PC-3 (cell line): ENCODE data around the gene SDCBP2. TPM values are rescaled to one million over a fixed set of nuclear protein-coding genes. Genes with fewer than 3 reads are reported as not detected.

Experiments used
- ATAC-seq: fragments of 200-7000 bp; cut with Tn5 transposase; 2 replicates; pipeline ENCODE4 v1.9.1; 2020; ENCODE audit warnings: mild to moderate bottlenecking, moderate library complexity
- BruUV-seq: library from RNA; stranded (reverse); fragments of 400-500 nt; replicated peaks from 2 replicates; lab custom pipeline; 2021; lab: Mats Ljungman, UMichigan
- CTCF ChIA-PET: fragments of 300-600 bp; sonication (Branson Sonifier 250); formaldehyde crosslinking; loops from one replicate; lab custom pipeline; 2022; ENCODE audit warnings: antibody characterized with exemption; lab: Charles Lee
- POLR2A ChIA-PET: fragments of 300-600 bp; sonication (Branson Sonifier 250); formaldehyde crosslinking; loops from one replicate; lab custom pipeline; 2022; ENCODE audit warnings: antibody characterized with exemption; ENCODE audit not compliant: unreplicated experiment; lab: Charles Lee
- DNase-seq: peaks from one replicate; pipeline ENCODE4 v3.0.0-alpha.2; 2015
- H2AFZ ChIP-seq: fragments of 300-600 bp; sonication (generic); 2 replicates; pipeline ENCODE4 v1.6.0; 2016; ENCODE audit warnings: antibody characterized with exemption, low read length
- H3F3A ChIP-seq: fragments of 300-600 bp; sonication (generic); one replicate; pipeline ENCODE4 v1.6.0; 2017; ENCODE audit warnings: antibody characterized with exemption, low read length, control low read depth, mild to moderate bottlenecking; ENCODE audit not compliant: unreplicated experiment
- H3K27ac ChIP-seq: fragments of 300-600 bp; sonication (generic); 2 replicates; pipeline ENCODE4 v1.5.1; 2016; ENCODE audit warnings: mild to moderate bottlenecking, low read length
- H3K27me3 ChIP-seq: fragments of 300-600 bp; sonication (generic); 2 replicates; pipeline ENCODE4 v1.6.1; 2016; ENCODE audit warnings: low read length, mixed read lengths
- H3K36me3 ChIP-seq: fragments of 300-600 bp; sonication (generic); 2 replicates; pipeline ENCODE4 v1.6.1; 2016; ENCODE audit warnings: low read depth, mixed run types, low read length, mixed read lengths
- H3K4me1 ChIP-seq: fragments of 300-600 bp; sonication (generic); 2 replicates; pipeline ENCODE4 v1.5.1; 2016; ENCODE audit warnings: low read length; ENCODE audit not compliant: insufficient read depth
- H3K4me2 ChIP-seq: fragments of 300-600 bp; sonication (generic); 2 replicates; pipeline ENCODE4 v1.6.0; 2016; ENCODE audit warnings: low read length
- H3K4me3 ChIP-seq: fragments of 300-600 bp; sonication (generic); 2 replicates; pipeline ENCODE4 v1.5.1; 2016; ENCODE audit warnings: mild to moderate bottlenecking, low read length, mixed read lengths
- H3K79me2 ChIP-seq: fragments of 300-600 bp; sonication (generic); 2 replicates; pipeline ENCODE4 v1.6.1; 2017; ENCODE audit warnings: low read length, mixed read lengths
- H3K9ac ChIP-seq: fragments of 300-600 bp; sonication (generic); 2 replicates; pipeline ENCODE4 v1.6.0; 2016; ENCODE audit warnings: mild to moderate bottlenecking, low read length
- H3K9me2 ChIP-seq: fragments of 300-600 bp; sonication (generic); replicated peaks from 2 replicates; pipeline ENCODE4 v1.6.1; 2016; ENCODE audit warnings: mixed run types, low read length, mixed read lengths
- H3K9me3 ChIP-seq: fragments of 300-600 bp; sonication (generic); 2 replicates; pipeline ENCODE4 v1.6.1; 2016; ENCODE audit warnings: low read length, mixed read lengths
- H4K20me1 ChIP-seq: fragments of 300-600 bp; sonication (generic); 2 replicates; pipeline ENCODE4 v1.6.1; 2016; ENCODE audit warnings: low read length, mixed read lengths
- CTCF ChIP-seq: fragments of 300-600 bp; sonication (generic); conservative IDR thresholded peaks from 2 replicates; pipeline ENCODE4 v1.5.1; 2017; ENCODE audit warnings: antibody characterized with exemption, low read depth, mild to moderate bottlenecking, low read length
- EZH2 ChIP-seq: fragments of 300-600 bp; sonication (generic); IDR thresholded peaks from one replicate; pipeline ENCODE4 v1.6.1; 2017; ENCODE audit warnings: antibody characterized with exemption, mild to moderate bottlenecking, low read length; ENCODE audit not compliant: unreplicated experiment
- EZH2phosphoT487 ChIP-seq: fragments of 300-600 bp; sonication (generic); IDR thresholded peaks from 2 replicates; pipeline ENCODE4 v1.6.1; 2018; ENCODE audit warnings: mild to moderate bottlenecking, antibody characterized with exemption, low read length, borderline replicate concordance
- intact Hi-C: fragments of 100-400 bp; cut with micrococcal nuclease; formaldehyde crosslinking; loops from 2 replicates; pipeline ENCODE4 v1.9.0; 2023
- total RNA-seq: library from RNA; depleted of rRNA; stranded (reverse); fragments of >200 nt; gene quantifications from 2 replicates; pipeline ENCODE4 v1.2.3, GENCODE V29; 2014

The SDCBP2 gene
- total RNA-seq, 1 experiment from 2014 or later = 14.4 TPM

GRCh38 chr20:1319051-1319450, 9.9 kb downstream of the SDCBP2 start:
- Histone ChIP-seq H3K9ac (no peak overlapping the region), H3K27me3 (no peaks in the 10 kb centered on the region), H3K4me3 (no peak overlapping the region), H3K36me3 (no peaks in the 10 kb centered on the region), H3K79me2 (no peaks in the 10 kb centered on the region), H3K4me2 (no peak overlapping the region), H3K4me1 (peaks cover 15% of the 10 kb centered on the region), H3K27ac (no peak overlapping the region), H2AFZ (no peak overlapping the region), H3K9me3 (no peaks in the 10 kb centered on the region), H3K9me2 (no peaks in the 10 kb centered on the region), H4K20me1 (no peaks in the 10 kb centered on the region), H3F3A (no peaks in the 10 kb centered on the region)
- POLR2A ChIA-PET = no interaction called here
- ATAC-seq (no peak), DNase-seq (no peak)
- CTCF ChIA-PET = interaction anchor here (0.5 to 1.2 kb wide), 2 partner anchors 119 to 445 kb away, joined by 3 read pairs; no protein-coding TSS in a partner anchor
- intact Hi-C loops = no loop called here
- no TSS peak for BruUV-seq
- TF ChIP-seq CTCF = no peak
- no peak for TF ChIP-seq EZH2
- no peak for TF ChIP-seq EZH2phosphoT487

- no peak overlapping the region for H3K4me3 ChIP-seq
- intact Hi-C loops = no loop called here
- no peaks in the 10 kb centered on the region for H3K9me3 ChIP-seq
- H3K27me3 ChIP-seq = no peaks in the 10 kb centered on the region
- no peak overlapping the region for H3K27ac ChIP-seq
- ATAC-seq (no peak), DNase-seq (no peak)
- H3K9me2 ChIP-seq = no peaks in the 10 kb centered on the region
- POLR2A ChIA-PET = no interaction called here
- H3K4me2 ChIP-seq = no peak overlapping the region
- no peak overlapping the region for H3K9ac ChIP-seq
- H3K36me3 ChIP-seq = no peaks in the 10 kb centered on the region
- no peak overlapping the region for H2AFZ ChIP-seq
- H3K79me2 ChIP-seq = no peaks in the 10 kb centered on the region
- CTCF ChIA-PET = no interaction called here
- H4K20me1 ChIP-seq = no peaks in the 10 kb centered on the region
- no peaks in the 10 kb centered on the region for H3F3A ChIP-seq
- TF ChIP-seq CTCF = no peak
- no peak for TF ChIP-seq EZH2
- no peak for TF ChIP-seq EZH2phosphoT487
- peaks cover 11% of the 10 kb centered on the region for H3K4me1 ChIP-seq
- no TSS peak for BruUV-seq
These were observed 11.2 kb downstream of the SDCBP2 start for GRCh38 chr20:1317545-1318255.

- intact Hi-C loops = loop anchor here (2.0 kb wide), 1 partner anchor 55 kb away; no protein-coding TSS in a partner anchor
- no peak overlapping the region for H3K27ac ChIP-seq
- no peaks in the 10 kb centered on the region for H4K20me1 ChIP-seq
- DNase-seq (no peak), ATAC-seq (no peak)
- no peaks in the 10 kb centered on the region for H3K79me2 ChIP-seq
- no peaks in the 10 kb centered on the region for H3K9me3 ChIP-seq
- H3F3A ChIP-seq = no peaks in the 10 kb centered on the region
- TF ChIP-seq CTCF (no peak), EZH2 (no peak), EZH2phosphoT487 (no peak)
- H2AFZ ChIP-seq = no peak overlapping the region
- H3K4me1 ChIP-seq = peaks cover 5% of the 10 kb centered on the region
- ChIA-PET POLR2A (no interaction called here), CTCF (no interaction called here)
- BruUV-seq = no TSS peak
- H3K4me2 ChIP-seq = no peak overlapping the region
- H3K36me3 ChIP-seq = no peaks in the 10 kb centered on the region
- H3K27me3 ChIP-seq = no peaks in the 10 kb centered on the region
- no peak overlapping the region for H3K9ac ChIP-seq
- H3K4me3 ChIP-seq = no peak overlapping the region
- H3K9me2 ChIP-seq = no peaks in the 10 kb centered on the region
These were observed 13.1 kb downstream of the SDCBP2 start for GRCh38 chr20:1315804-1316203.
